IPS-11a (cell line): Measurements from ENCODE around the gene AP1M2.
A peak's percentile ranks its signal among the peaks of the same experiment; 100 is the strongest.
"Not testable (repeated sequence)": the region's sequence is repeated elsewhere in the genome, so short reads cannot be mapped to it uniquely, and the experiment has no call there.

Source experiments
- H3K4me3 ChIP-seq: one replicate; pipeline ENCODE4 v1.5.1; 2013; ENCODE audit warnings: low read depth, low read length, control low read depth

The AP1M2 gene

DNA sequence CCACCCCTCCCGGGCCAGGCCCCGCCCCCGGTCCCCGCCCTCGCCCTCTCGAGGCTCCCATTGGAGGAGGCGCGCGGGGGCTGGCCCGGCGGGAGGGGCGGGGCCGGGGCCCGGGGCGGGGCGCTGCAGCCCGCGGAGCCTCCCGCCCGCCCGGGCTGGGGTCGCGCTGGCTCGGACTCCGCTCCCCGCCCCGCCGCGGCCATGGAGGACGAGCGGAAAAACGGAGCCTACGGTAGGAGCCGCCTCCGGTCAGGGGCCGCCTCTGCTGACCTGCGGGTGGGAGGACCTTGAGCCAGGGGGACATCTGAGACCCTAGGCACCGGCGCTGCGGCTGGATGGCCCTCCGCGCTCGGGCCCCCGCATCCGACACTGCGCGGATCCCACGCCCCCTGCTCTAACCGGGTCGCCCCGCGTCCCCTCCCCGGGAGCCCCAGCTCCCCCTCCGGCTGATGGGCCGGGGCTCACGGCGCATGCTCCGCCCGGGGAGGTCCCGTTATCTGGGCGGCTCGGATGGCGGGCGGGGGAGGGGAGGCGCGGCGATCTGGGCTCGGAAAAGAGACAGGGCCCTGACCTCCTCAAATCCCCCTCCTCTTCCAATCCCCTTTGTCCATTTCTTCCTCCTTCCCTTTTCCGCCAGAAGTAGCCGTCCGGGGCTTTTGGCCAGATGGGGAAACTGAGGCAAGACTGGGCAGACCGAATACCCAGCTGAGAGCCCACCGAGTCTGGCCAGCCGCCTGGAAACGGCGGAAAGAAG lies 15.4 kb upstream of the AP1M2 start:
- H3K4me3 ChIP-seq: peak overlapping the region; percentile 85

DNA sequence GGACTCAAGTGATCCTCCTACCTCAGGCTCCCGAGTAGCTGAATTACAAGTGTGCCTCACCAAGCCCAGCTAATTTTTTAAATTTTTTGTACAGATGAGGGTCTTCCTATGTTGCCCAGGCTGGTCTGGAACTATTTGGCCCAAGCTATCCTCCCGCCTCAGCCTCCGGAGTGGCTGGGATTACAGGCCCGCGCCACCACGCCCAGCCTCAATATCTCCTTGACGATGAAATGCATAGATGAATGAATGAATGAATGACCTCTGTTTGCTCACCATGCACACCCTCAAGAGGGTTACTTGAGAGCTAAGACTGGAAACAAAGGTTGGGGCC lies 14.9 kb upstream of the AP1M2 start:
- H3K4me3 ChIP-seq: no peak overlapping the region

DNA sequence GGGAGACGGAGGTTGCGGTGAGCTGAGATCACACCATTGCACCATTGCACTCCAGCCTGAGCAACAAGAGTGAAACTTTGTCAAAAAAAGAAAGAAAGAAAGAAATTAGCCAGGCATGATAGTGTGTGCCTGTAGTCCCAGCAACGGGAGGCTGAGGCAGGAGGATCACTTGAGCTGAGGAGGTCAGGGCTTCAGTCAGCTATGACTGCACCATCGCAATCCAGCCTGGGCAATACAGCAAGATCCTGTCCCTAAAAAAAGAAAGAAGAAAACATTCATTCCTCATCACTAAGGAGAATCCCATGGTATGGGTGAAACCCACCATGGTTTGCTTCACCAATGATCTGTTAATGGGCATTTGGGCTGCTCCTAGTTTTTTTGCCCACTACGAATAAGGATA lies 13.0 kb upstream of the AP1M2 start:
- H3K4me3 ChIP-seq: no peak overlapping the region

DNA sequence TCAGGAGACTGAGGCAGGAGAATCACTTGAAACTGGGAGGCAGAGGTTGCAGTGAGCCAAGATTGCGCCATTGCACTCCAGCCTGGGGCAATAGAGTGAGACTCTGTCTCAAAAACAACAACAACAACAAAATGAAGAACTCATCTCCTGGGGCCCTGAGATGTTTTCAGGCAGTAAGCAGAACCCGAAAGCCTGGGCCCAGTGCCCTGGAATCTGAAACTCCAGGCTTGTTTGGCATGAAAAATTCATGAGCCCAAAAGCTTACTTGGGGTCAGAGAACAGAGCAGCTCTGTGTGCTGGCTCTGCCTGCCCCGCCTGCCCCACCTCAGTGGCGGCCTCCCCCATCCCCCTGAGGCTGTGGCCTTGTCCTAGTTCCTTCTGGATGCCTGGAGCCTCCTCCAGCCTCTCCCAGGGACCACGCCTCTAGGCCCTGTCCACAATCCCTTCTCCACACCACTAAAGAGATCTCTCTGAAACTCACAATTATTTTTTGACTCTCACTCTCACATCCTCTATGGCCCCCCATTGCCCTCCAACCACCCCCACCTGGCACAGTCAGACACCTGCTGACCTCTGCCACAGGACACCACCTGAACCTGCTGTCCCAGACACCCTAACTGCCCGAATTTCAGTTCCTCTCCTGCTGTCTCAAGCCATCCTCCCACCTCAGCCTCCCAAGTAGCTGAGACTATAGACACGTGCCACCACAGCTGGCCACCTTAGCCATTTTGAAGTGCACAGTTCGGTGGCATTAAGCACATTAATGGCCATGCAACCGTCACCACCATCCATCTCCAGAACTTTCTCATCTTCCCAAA lies 6.9 kb upstream of the AP1M2 start:
- H3K4me3 ChIP-seq: no peak overlapping the region

DNA sequence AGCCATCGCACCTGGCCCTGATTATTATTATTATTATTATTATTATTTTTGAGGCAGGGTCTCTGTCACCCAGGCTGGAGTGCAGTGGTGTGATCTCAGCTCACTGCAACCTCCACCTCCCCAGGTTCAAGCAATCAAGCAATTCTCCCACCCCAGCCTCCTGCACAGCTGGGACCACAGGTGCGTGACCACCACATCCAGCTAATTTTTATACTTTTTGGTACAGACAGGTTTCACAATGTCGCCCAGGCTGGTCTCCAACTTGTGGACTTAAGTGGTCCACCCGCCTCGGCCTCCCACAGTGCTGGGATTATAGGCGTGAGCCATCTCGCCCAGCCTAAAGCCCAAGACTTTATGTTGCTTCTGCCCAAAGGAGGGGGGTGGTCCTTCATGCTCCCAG lies 6.0 kb upstream of the AP1M2 start:
- no peak overlapping the region for H3K4me3 ChIP-seq

DNA sequence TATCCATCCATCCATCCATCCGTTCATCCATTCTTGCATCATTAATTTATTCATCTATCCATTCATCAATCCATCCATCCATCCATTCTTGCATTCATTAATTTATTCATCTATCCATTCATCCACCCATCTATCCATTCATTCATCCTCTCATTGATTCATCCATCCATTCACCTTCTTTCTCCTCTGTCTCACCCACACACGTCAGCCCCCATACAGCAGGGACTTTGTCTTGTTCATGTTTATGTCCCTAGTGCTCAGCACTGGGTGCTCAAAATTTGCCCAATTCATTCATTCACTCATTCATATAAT lies 683 bp upstream of the AP1M2 start:
- no peak overlapping the region for H3K4me3 ChIP-seq

DNA sequence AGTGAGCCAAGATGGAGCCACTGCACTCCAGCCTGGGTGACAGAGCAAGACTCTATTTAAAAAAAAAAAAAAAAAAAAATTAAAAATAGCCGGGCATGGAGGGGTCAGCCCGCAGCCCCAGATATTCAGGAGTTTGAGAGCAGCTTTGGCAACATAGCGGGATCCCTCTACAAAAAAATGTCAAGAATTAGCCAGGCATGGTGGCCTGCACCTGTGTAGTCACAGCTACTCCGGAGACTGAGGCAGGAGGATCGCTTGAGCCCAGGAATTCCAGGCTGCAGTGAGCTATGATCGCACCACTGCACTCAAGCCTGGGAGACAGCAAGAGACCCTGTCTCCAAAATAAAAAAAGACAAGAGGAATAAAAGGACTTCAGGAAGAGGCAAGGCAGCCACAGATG lies 716 bp downstream of the AP1M2 start:
- peak overlapping the region; percentile 77 for H3K4me3 ChIP-seq

DNA sequence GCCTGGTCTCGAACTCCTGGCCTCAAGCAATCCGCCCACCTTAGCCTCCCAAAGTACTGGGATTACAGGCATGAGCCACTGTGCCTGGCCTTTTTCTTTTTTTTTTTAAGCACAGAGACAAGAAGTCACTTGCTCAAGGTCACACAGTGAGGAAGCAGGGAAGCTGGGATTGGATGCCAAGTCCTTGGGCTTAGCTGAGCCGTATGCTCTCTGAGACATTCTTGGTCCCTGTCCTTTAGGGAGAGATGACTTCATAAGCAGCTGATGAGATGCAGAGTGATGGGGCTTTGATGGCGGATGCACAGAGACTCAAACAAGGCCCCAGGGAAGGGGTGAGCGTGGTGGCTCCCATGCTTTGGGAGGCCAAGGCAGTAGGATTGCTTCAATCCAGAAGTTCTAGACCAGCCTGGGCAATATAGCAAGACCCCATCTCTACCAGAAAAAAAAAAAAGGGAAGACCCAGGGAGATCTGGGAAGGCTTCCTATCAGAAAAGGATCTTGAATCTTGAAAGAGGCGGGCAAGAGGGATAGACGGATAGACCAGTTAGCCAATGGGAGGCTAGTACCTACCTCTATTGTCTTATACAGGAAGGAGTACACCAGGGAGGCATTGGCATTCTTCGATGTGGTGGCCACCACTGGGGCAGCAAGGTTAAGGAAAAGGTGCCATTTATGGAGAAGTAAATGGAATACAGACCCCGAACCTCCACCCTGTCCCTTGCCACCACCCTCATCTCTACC lies 3.9 kb downstream of the AP1M2 start:
- no peak overlapping the region for H3K4me3 ChIP-seq

DNA sequence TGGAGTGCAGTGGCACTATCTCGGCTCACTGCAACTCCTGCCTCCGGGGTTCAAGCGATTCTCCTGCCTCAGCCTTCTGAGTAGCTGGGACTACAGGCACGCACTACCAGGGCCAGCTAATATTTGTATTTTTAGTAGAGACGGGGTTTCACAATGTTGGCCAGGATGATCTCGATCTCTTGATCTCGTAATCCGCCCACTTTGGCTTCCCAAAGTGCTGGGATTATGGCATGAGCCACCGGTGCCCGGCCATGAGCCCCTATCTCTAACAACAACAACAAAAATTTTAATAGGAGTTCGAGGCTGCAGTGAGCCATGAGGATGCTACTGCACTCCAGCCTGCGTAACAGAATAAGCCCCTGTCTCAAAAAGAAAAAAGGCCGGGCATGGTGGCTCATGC lies 5.0 kb downstream of the AP1M2 start:
- no peak overlapping the region for H3K4me3 ChIP-seq

DNA sequence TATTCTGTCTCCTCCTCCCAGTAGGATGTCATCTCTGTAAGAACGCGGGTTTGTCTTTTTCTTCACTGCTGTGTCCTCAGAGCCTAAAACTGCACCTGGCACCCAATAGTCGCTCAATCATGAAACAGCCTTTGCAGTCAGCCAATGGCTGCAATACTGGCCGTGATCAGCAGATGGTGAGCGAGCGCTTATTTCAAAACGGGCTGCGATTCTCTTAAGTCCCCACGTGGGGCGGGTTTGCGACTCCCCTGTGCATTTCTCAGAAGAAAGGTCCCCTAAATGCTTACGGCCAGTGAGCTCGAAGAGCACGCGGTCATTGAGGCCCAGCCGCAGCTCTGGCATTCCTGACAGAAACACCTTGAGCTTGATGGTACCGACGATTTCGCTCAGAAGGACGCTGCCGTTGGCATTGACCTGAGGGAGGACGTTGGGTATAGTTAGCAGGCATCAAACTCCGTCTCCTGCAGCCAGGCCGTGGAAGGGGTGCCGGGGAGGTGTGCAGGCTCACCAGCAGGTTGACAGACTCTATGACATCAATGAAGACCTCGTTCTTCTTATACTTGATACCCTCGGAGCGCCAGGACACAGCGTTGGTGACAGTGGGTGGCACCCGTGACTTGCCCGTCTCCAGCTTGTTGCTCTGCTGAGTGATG lies 6.0 kb downstream of the AP1M2 start:
- no peak overlapping the region for H3K4me3 ChIP-seq

DNA sequence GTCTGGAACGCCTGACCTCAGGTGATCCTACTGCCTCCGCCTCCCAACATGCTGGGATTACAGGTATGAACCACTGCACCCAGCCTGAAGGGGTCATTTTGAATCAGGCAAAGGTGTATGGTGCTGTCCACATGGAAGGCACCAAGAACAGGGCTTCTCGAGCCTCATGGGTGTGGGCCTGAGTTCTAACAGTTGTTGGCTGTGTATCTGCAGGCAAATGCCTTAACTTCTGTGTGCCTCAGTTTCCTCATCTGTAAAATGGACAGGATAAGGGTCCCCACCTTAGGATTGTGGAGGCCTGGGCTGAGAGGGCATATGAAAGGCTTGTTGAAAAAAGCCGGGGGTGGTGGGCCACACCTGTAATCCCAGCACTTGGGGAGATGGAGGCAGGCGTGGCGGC lies 9.2 kb downstream of the AP1M2 start:
- no peak overlapping the region for H3K4me3 ChIP-seq

DNA sequence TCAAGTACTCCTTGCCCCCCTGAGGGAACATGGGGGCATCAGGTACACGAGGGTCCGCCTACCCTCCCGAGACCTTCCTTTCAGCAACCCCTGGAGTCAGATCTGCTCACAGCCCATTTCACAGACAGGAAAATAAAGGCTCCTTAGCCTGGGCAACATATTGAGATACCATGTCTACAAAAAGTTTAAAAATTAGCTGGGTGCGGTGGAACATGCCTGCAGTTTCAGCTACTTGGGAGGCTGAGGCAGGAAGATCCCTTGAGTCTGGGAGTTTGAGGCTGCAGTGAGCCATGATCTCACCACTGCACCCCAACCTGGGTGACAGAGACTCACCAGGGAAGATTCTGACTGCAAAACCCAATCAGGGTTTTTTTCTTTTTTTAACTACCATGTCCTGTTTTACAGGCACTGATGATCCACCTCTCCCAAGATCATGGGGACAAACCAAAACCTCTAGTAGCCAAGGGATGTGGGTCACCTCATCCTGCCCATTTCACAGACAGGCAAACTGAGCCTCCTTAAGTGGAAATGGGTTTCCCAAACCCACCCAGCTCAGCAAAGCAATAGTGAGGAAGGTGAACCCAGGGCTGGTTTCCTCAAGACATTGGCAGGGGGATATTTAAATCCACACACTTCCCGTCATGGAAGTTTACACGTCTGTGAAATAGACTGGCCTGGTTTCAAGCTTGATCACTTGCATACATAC lies 11.9 kb downstream of the AP1M2 start:
- no peak overlapping the region for H3K4me3 ChIP-seq

DNA sequence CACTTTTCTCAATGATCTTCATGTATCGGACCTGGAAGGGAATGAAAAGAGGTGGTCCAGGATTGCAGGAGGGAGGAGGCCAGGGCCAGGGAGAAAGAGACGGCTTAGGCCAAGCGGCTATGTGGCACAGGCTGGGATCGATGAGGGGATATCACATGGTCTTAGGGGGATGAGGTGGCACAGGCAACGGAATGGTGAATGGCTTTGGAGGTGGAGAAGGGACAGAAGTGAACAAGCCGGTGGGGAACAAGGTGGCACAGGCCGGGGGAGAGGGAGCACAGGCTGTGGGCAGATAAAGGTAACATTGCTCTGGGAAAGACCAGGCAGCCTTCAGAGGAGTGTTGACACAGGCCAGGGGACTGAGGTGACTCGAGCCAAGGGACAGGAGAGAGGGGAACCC lies 12.7 kb downstream of the AP1M2 start:
- no peak overlapping the region for H3K4me3 ChIP-seq

DNA sequence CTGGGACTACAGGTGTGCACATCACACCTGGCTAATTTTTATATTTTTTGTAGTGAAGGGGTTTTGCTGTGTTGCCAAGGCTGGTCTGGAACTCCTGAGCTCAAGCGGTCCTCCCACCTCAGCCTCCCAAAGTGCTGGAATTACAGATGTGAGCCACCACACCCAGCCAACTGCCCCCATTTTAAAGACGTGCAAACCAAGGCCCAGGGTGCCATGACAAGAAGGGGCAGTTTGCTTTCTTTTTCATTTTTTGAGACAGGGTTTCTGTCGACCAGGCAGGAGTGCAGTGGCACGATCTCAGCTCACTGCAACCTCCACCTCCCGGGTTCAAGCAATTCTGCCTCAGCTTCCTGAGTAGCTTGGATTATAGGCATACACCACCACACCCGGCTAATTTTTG lies 13.3 kb downstream of the AP1M2 start:
- not testable (repeated sequence) for H3K4me3 ChIP-seq

DNA sequence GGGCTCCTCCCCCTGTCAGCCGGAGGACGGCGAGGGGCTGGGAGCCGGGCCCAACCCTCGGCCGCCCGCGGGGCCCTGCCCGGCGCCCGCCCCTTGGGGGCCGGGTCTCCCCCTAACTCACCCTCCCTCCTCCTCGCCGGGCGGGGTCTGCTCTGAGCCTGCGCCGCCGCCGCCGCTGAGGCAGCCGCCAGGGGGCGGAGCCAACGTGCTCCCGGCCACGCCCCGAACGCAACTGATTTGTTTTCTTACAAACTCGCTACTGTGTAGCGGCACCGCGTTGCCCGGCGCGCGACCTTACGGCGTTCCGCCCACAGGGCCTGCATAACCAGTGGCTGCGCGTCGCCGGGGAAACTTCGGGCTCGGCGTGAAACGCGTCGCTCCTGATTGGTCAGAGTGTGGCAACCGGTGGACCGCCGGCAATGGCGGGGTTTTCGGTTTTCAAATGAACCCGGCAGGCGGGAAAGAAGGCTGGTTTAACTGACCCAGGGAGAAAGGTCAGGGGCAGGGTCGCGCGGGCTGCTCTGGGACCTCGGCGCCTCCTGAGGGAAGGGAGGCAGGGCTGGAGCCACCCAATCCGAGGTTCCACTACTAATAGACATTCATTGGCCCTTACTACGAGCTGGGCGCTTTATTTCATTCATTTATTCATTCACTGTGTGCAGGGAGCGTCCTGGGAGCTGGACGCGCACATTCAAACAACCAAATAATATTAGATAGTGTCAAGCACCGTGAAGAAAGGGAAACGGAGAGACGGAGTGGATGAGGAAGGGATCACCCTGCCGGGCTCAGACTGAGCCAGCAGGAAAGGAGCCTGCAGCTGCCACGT lies 18.1 kb downstream of the AP1M2 start, which contains the start of gene CDKN2D:
TSS of gene CDKN2D (minus strand) at position 154 of the 826 bp plus-strand sequence. CDS start 326 bp downstream, outside the sequence.
- H3K4me3 ChIP-seq: peak within 1 kb of the TSS; percentile 74

DNA sequence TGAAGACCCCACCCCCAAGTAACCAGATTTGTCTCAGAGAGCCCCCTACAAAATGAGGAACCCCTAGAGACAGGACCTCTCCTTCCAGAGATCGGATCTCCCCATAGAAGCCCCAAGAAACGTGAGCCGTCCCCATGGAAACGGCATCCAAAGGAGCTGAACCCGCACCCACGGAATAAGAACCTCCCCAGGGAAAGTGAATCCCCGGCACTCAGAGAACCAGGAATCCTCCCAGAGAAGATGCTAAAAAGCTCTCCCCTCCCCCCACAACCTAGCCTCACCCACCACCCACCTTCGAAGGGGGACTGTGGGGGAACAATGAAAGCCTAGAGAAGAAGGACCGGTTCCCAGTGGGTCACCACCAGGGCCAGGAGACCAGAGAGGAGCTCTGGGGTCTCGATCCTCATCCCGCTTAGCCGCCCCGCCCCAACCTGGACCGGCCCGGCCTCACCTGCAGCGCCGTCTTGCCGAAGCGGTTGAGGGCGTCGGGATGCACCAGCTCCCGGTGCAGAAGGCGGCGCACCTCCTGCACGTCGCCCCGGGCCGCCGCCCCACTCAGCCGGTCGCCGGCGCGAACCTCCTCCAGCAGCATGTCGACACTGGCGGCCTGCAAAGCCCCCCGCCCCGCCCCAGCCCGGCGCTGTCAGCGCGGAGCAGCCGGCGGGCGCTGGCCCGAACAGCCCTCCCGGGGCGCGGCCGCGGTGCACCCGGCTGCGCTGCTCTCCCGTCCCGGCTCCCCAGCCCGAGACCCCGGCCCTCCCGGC lies 18.9 kb downstream of the AP1M2 start:
- H3K4me3 ChIP-seq: peak overlapping the region; percentile 60

DNA sequence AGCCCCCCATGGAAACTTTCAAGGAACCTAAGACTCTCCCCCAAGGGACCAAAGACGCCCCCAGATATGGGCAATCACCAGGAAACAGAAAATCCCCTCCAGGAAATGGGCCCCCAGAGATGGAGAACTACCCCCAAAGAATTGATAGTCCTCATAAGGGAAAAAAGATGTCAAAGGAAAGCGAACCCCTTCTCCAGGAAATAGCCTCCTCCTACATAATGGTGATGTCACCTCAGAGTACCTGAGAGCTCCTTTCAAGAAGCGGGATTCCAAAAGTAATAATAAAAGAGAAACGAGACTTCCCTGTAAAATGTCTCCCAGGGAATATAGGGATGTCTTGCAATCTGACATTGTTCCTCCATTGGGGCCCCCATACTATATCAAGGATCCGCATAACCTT lies 19.5 kb downstream of the AP1M2 start:
- peak overlapping the region; percentile 60 for H3K4me3 ChIP-seq

DNA sequence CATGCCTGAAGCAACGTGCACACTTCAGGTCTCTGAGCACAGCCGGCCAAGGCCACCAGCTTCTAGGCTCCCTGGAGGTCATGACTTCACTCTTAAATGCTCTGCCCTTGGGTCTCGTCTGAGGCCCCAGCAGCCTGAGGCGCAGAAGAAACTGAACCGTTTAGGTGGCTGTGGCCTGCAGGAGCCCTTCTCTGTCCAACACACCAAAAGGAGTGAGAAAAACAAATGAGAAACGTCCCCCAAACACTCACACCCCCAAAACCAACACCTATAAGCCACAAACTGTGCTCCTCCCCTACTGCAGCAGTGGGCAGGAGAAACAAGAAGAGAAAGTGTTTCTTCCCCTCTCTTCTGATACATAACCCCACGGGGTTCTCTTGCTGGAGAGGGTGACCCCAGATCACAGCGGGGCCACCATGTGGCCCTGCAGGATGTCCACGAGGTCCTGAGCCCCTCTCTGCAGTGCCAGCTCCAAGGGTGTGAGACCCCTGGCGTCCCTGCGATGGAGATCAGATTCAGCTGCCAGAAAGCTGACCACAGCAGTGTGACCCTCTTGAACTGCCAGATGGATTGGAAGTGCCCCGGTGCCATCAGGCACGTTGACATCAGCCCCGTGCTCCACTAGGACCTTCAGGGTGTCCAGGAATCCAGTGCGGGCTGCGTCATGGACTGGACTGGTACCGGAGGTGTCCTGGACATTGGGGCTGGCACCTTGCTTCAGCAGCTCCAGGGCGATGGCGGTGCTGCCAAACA lies 20.3 kb downstream of the AP1M2 start:
- no peak overlapping the region for H3K4me3 ChIP-seq

DNA sequence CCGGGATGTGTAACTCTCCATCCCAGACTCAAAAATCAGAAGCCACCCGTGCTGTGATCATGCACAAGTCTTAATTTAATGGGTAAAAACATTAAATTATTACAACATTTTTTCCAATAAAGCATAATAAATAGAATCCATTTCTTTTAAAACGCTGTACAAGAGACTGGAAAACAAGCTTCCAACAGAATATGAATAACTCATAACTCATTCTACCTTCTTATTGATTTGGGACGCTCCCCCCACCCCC lies 20.8 kb downstream of the AP1M2 start:
- H3K4me3 ChIP-seq: peak overlapping the region; percentile 27
